ENCODE measurements around the gene FTO. TPM values are rescaled to one million over a fixed set of nuclear protein-coding genes. Genes with fewer than 3 reads are reported as not detected.

Gene FTO
- total and polyA plus RNA-seq, 2 of the 8 experiments (the other 6 are each of a cell fraction or from before 2014, with no cell fraction given), result 34.5 to 59.8 TPM

- CTCF ChIA-PET (ENCODE audit: partially characterized antibody), result no interaction called here
- H3K4me2 ChIP-seq (ENCODE audit: insufficient read depth in 1 of 2, low read depth in 2 of 2, low read length in 2 of 2), result no peak overlapping the region
- H2AFZ ChIP-seq (ENCODE audit: low read length), result no peak overlapping the region
- no peak overlapping the region for H2BK120ac ChIP-seq (replicated peaks; ENCODE audit: low read depth, low read length)
- H3K36me3 ChIP-seq (ENCODE audit: control insufficient read depth in 2 of 4, insufficient read depth in 4 of 4, low read length in 3 of 4), result no peaks in the 10 kb centered on the region
- no peak overlapping the region for H3K18ac ChIP-seq (ENCODE audit: extremely low read depth, low read length)
- no peaks in the 10 kb centered on the region for H3K4me1 ChIP-seq (replicated peaks in 1 of 4; ENCODE audit: control insufficient read depth in 3 of 4, insufficient read depth in 4 of 4, low read length in 3 of 4)
- POLR2A ChIA-PET (ENCODE audit: partially characterized antibody), result interaction anchor here (0.6 kb wide), 1 partner anchor 11 kb away, joined by 3 read pairs; no protein-coding TSS in a partner anchor
- FAIRE-seq (no peak), DNase-seq (ENCODE audit: low read depth in 1 of 2, low spot score in 2 of 2) (no peak)
- no peak overlapping the region for H2BK12ac ChIP-seq (ENCODE audit: low read depth, low read length)
- H3K56ac ChIP-seq (replicated peaks; ENCODE audit: insufficient read length, low read depth, low read length), result no peak overlapping the region
- H3K23ac ChIP-seq (ENCODE audit: insufficient read length), result no peak overlapping the region
- WGBS, 2 experiments (ENCODE audit: extremely low coverage in 1 of 2, insufficient coverage in 1 of 2, insufficient read length in 1 of 2, insufficient replicate concordance in 2 of 2, low coverage in 1 of 2, low lambda C conversion rate in 2 of 2, missing lambda C conversion rate in 1 of 2), result 82% methylated on average over 10 of the region's 10 CpGs; no CpG with 5 or more reads in 1 of the 2 experiments
- no peaks in the 10 kb centered on the region; the same call in 1 of the 2 replicates for H3K23me2 ChIP-seq (ENCODE audit: low read depth, low read length)
- H3K27ac ChIP-seq (ENCODE audit: low read depth, low read length), result no peak overlapping the region
- H3K14ac ChIP-seq (ENCODE audit: insufficient read length), result no peak overlapping the region
- H3K4me3 ChIP-seq (ENCODE audit: extremely low read depth in 1 of 4, insufficient read depth in 2 of 4, low read depth in 3 of 4, low read length in 4 of 4), result no peak overlapping the region
- H4K5ac ChIP-seq (ENCODE audit: insufficient read length, low read depth, low read length), result no peak overlapping the region
- no peak overlapping the region for H3K9ac ChIP-seq (replicated peaks in 1 of 4; ENCODE audit: extremely low read depth in 1 of 4, low read depth in 3 of 4, low read length in 3 of 4)
- H2BK15ac ChIP-seq (ENCODE audit: low read length), result no peak overlapping the region
- no peak overlapping the region for H2AK5ac ChIP-seq (ENCODE audit: low read depth, low read length)
- no peaks in the 10 kb centered on the region for H3K9me3 ChIP-seq (ENCODE audit: insufficient read depth in 2 of 2, low read depth in 1 of 2, low read length in 1 of 2)
- no peaks in the 10 kb centered on the region for H3K79me1 ChIP-seq (ENCODE audit: low read depth, low read length)
- H4K20me1 ChIP-seq (replicated peaks in 1 of 2; ENCODE audit: control insufficient read depth in 1 of 2, insufficient read depth in 2 of 2, low read length in 2 of 2), result no peaks in the 10 kb centered on the region
- no peak overlapping the region for H3K4ac ChIP-seq (replicated peaks; ENCODE audit: insufficient read length, low read depth, low read length)
- no peaks in the 10 kb centered on the region for H3K79me2 ChIP-seq (ENCODE audit: control insufficient read depth in 1 of 2, insufficient read depth in 2 of 2, low read length in 2 of 2)
- H4K8ac ChIP-seq (ENCODE audit: extremely low read depth, insufficient read depth, low read length), result no peak overlapping the region
- no peak overlapping the region for H2BK20ac ChIP-seq (ENCODE audit: low read length)
- H2BK5ac ChIP-seq (ENCODE audit: low read depth, low read length), result no peak overlapping the region
- H4K91ac ChIP-seq (replicated peaks; ENCODE audit: insufficient read length, low read length), result no peak overlapping the region
- no peaks in the 10 kb centered on the region for H3K27me3 ChIP-seq (replicated peaks in 1 of 4; ENCODE audit: control insufficient read depth in 3 of 4, extremely low read depth in 1 of 4, insufficient read depth in 3 of 4, low read length in 3 of 4)
- TF ChIP-seq CEBPB (IDR thresholded peaks at IDR 0.05; ENCODE audit: low read depth, low read length) (no peak), POLR2A (IDR thresholded peaks at IDR 0.05; ENCODE audit: control extremely low read depth in 1 of 2, low read depth in 2 of 2, low read length in 2 of 2) (no peak), CBX8 (IDR thresholded peaks at IDR 0.05; ENCODE audit: borderline replicate concordance, low read depth, low read length) (no peak), SRF (IDR thresholded peaks at IDR 0.05; ENCODE audit: low read depth, low read length) (no peak), BCL11A (IDR thresholded peaks at IDR 0.05; ENCODE audit: low read depth in 2 of 2, low read length in 2 of 2) (no peak), ATF3 (IDR thresholded peaks at IDR 0.05; ENCODE audit: insufficient read depth, low read depth, low read length) (no peak), SIN3A (conservative IDR thresholded peaks at IDR 0.05 in 1 of 2, IDR thresholded peaks at IDR 0.05 in 1 of 2; ENCODE audit: low read depth in 1 of 2, low read length in 2 of 2) (no peak), MAFK (IDR thresholded peaks at IDR 0.05; ENCODE audit: low read depth, low read length) (no peak), EP300 (IDR thresholded peaks at IDR 0.05; ENCODE audit: borderline replicate concordance in 1 of 2, low read depth in 2 of 2, low read length in 2 of 2) (no peak), YY1 (IDR thresholded peaks at IDR 0.05; ENCODE audit: low read depth, low read length) (no peak), EGR1 (IDR thresholded peaks at IDR 0.05; ENCODE audit: borderline replicate concordance, low read depth, low read length) (no peak), FOSL1 (IDR thresholded peaks at IDR 0.05; ENCODE audit: insufficient read depth, low read depth, low read length) (no peak)
Measured at GRCh38 chr16:54102888-54103866, 399.2 kb downstream of the FTO start.

Data from H1 (cell line).